Prostate gland (tissue), 2 donors: ENCODE results near the gene LHFPL3. TPM values are rescaled to one million over a fixed set of nuclear protein-coding genes. Genes with fewer than 3 reads are reported as not detected.

Experiments used
- DNase-seq: peaks from one replicate; pipeline ENCODE4 v3.0.0-alpha.2; 2019; ENCODE audit warnings: low spot score
- H3K27ac ChIP-seq, 2 donors: fragments of 200-600 bp; sonication (generic); 2 replicates each; pipeline ENCODE4 v1.5.1; 2017 to 2019
- H3K27me3 ChIP-seq: fragments of 200-600 bp; sonication (generic); replicated peaks from 2 replicates; pipeline ENCODE4 v1.5.1; 2019; ENCODE audit not compliant: insufficient read depth
- H3K36me3 ChIP-seq, 2 donors: fragments of 200-600 bp; sonication (generic); 1 replicate in 1 of 2; 2 replicates in 1 of 2; pipeline versions ENCODE4 v1.5.1 to v1.8.1; 2017 to 2019
- H3K4me1 ChIP-seq: fragments of 200-600 bp; sonication (generic); replicated peaks from 2 replicates; pipeline ENCODE4 v1.5.1; 2019
- H3K4me3 ChIP-seq, 2 donors: fragments of 200-600 bp; sonication (generic); 2 replicates each; pipeline ENCODE4 v1.5.1; 2017 to 2019
- H3K9me3 ChIP-seq: fragments of 200-600 bp; sonication (generic); 2 replicates; pipeline ENCODE4 v1.5.1; 2017
- CTCF ChIP-seq, 4 experiments: fragments of 200-600 bp in 2 of 4; fragments of 450-650 bp in 2 of 4; sonication (generic) in 2 of 4; IDR thresholded peaks; 1 replicate in 3 of 4; 2 replicates in 1 of 4; pipeline ENCODE4 v1.5.1; 2016 to 2019; ENCODE audit warnings: antibody characterized with exemption in 4 of 4, mild to moderate bottlenecking in 2 of 4, moderate library complexity in 2 of 4
- POLR2A ChIP-seq: fragments of 450-650 bp; IDR thresholded peaks from one replicate; pipeline ENCODE4 v1.6.1; 2016; ENCODE audit warnings: antibody characterized with exemption, mild to moderate bottlenecking
- POLR2AphosphoS5 ChIP-seq: sonication (generic); formaldehyde crosslinking; IDR thresholded peaks from one replicate; pipeline ENCODE4 v1.6.1; 2017; ENCODE audit warnings: antibody characterized with exemption
- WGBS: methylation state at CpG from one replicate; pipeline ENCODE4 v1.1.5; 2018; 5-methylcytosine and 5-hydroxymethylcytosine counted together
- intact Hi-C: fragments of 100-400 bp; cut with DNase I; formaldehyde crosslinking; loops from one replicate; pipeline ENCODE4 v1.14.2; 2022
- total RNA-seq, 2 donors: library from RNA; depleted of rRNA; stranded (reverse); fragments of >200 nt; gene quantifications; one replicate each; pipeline ENCODE4 v1.1.0, GENCODE V29; 2016

The LHFPL3 gene
- total RNA-seq, 2 donors from 2014 or later: 0.14 TPM; not detected in 1

GRCh38 chr7:104906032-104906431 is 577.6 kb downstream of the LHFPL3 start:
- no peaks in the 10 kb centered on the region for H3K9me3 ChIP-seq
- no peak overlapping the region for H3K27ac ChIP-seq
- no peaks in the 10 kb centered on the region for H3K4me1 ChIP-seq
- H3K27me3 ChIP-seq: no peaks in the 10 kb centered on the region
- TF ChIP-seq CTCF (IDR thresholded peaks at IDR 0.05): no peak
- no peak for TF ChIP-seq POLR2AphosphoS5
- no peak for TF ChIP-seq POLR2A
- no peak for DNase-seq
- H3K4me3 ChIP-seq: no peak overlapping the region
- WGBS: 90% methylated on average over 7 of the region's 7 CpGs
- H3K36me3 ChIP-seq: no peaks in the 10 kb centered on the region
- intact Hi-C loops: no loop called here

GRCh38 chr7:104906556-104906955 is 578.2 kb downstream of the LHFPL3 start:
- TF ChIP-seq CTCF (IDR thresholded peaks at IDR 0.05): no peak
- TF ChIP-seq POLR2AphosphoS5: no peak
- TF ChIP-seq POLR2A: no peak
- H3K27me3 ChIP-seq: no peaks in the 10 kb centered on the region
- no peaks in the 10 kb centered on the region for H3K4me1 ChIP-seq
- no peaks in the 10 kb centered on the region for H3K36me3 ChIP-seq
- H3K27ac ChIP-seq: no peak overlapping the region
- H3K9me3 ChIP-seq: no peaks in the 10 kb centered on the region
- 77% methylated on average over 4 of the region's 4 CpGs for WGBS
- DNase-seq: no peak
- H3K4me3 ChIP-seq: no peak overlapping the region
- intact Hi-C loops: no loop called here

GRCh38 chr7:104908636-104909035 is 580.2 kb downstream of the LHFPL3 start:
- intact Hi-C loops: no loop called here
- DNase-seq: no peak
- H3K9me3 ChIP-seq: no peaks in the 10 kb centered on the region
- H3K4me3 ChIP-seq: no peak overlapping the region
- no peaks in the 10 kb centered on the region for H3K36me3 ChIP-seq
- H3K27me3 ChIP-seq: no peaks in the 10 kb centered on the region
- no peaks in the 10 kb centered on the region for H3K4me1 ChIP-seq
- no peak overlapping the region for H3K27ac ChIP-seq
- no peak for TF ChIP-seq POLR2AphosphoS5
- TF ChIP-seq POLR2A: no peak
- TF ChIP-seq CTCF (IDR thresholded peaks at IDR 0.05): no peak
- WGBS: 89% methylated on average over 2 of the region's 2 CpGs

GRCh38 chr7:104909096-104909495 is 580.7 kb downstream of the LHFPL3 start:
- intact Hi-C loops: no loop called here
- Histone ChIP-seq H3K4me3 (no peak overlapping the region), H3K4me1 (no peaks in the 10 kb centered on the region), H3K27ac (no peak overlapping the region), H3K27me3 (no peaks in the 10 kb centered on the region), H3K36me3 (no peaks in the 10 kb centered on the region), H3K9me3 (no peaks in the 10 kb centered on the region)
- TF ChIP-seq POLR2AphosphoS5 (no peak), POLR2A (no peak), CTCF (IDR thresholded peaks at IDR 0.05) (no peak)
- DNase-seq: no peak
- WGBS: 57% methylated on average over 2 of the region's 2 CpGs

- H3K27ac ChIP-seq: no peak overlapping the region
- DNase-seq: no peak
- no peaks in the 10 kb centered on the region for H3K36me3 ChIP-seq
- intact Hi-C loops: no loop called here
- TF ChIP-seq CTCF (IDR thresholded peaks at IDR 0.05): no peak
- TF ChIP-seq POLR2AphosphoS5: no peak
- no peak for TF ChIP-seq POLR2A
- no peaks in the 10 kb centered on the region for H3K27me3 ChIP-seq
- H3K4me1 ChIP-seq: no peaks in the 10 kb centered on the region
- H3K4me3 ChIP-seq: no peak overlapping the region
- no peaks in the 10 kb centered on the region for H3K9me3 ChIP-seq
- 88% methylated on average over 2 of the region's 2 CpGs for WGBS
These were observed 586.0 kb downstream of the LHFPL3 start for GRCh38 chr7:104914421-104914820.
